Activated T-helper 1 cell treated with anti-CD3 and anti-CD28 coated beads, Interleukin-12 subunit alpha, Interleukin-12 subunit beta, Interleukin-2, Interleukin-4 antibody, amounts not matched to agents 30 ng/mL and 10 ng/mL and 1 ng/mL, durations not matched to agents 14 hours and 24 hours and 36 hours (primary cell): ENCODE data around the gene DNASE1L3. TPM values are rescaled to one million over a fixed set of nuclear protein-coding genes. Genes with fewer than 3 reads are reported as not detected.

Experiments used
- DNase-seq: peaks from one replicate; pipeline ENCODE4 v3.0.0; 2021; ENCODE audit warnings: low spot score
- H3K27ac Mint-ChIP-seq: one replicate; pipeline ENCODE4 v1.8.0; 2021; ENCODE audit warnings: mild to moderate bottlenecking, mixed read lengths
- H3K27me3 Mint-ChIP-seq: one replicate; pipeline ENCODE4 v1.8.0; 2022; ENCODE audit warnings: mild to moderate bottlenecking, moderate library complexity, mixed read lengths; ENCODE audit not compliant: insufficient read depth
- H3K36me3 Mint-ChIP-seq: one replicate; pipeline ENCODE4 v1.8.0; 2021; ENCODE audit warnings: low read depth, mixed read lengths
- H3K4me1 Mint-ChIP-seq: one replicate; pipeline ENCODE4 v1.8.0; 2021; ENCODE audit warnings: low read depth, mixed read lengths
- H3K4me3 Mint-ChIP-seq: one replicate; pipeline ENCODE4 v1.8.0; 2021; ENCODE audit warnings: mild to moderate bottlenecking, moderate library complexity, mixed read lengths
- H3K9me3 Mint-ChIP-seq: one replicate; pipeline ENCODE4 v1.8.0; 2021; ENCODE audit warnings: mixed read lengths
- intact Hi-C: fragments of 100-400 bp; cut with micrococcal nuclease; formaldehyde crosslinking; loops from one replicate; pipeline ENCODE4 v1.15.1; 2024
- total RNA-seq: library from RNA; stranded (reverse); gene quantifications from 2 replicates; pipeline ENCODE4 v1.2.3, GENCODE V29; 2022

The DNASE1L3 gene
- total RNA-seq, 1 donor from 2014 or later, result not detected

DNA sequence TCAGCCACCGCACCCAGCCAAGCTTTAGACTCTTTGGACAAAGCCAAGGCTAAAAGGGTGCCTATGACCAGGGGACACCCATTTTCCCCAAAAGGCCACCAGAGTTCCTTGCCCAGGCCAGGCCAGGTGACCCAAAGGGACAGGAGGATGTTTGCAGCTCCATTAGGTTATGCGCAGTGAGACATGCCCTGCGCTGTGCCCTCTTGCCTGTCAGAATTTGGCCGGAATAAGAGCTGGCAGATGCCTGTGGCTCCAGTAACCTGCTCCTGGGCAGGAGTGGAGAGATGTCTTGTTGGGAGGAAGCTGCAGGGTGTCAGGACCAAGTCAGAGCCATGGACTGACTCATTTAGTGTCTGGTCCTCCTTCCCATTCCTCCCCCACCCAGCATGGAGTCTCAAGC, 20.5 kb downstream of the DNASE1L3 start:
- H3K36me3 Mint-ChIP-seq, result no peaks in the 10 kb centered on the region
- intact Hi-C loops, result no loop called here
- H3K9me3 Mint-ChIP-seq, result no peaks in the 10 kb centered on the region
- no peaks in the 10 kb centered on the region for H3K4me1 Mint-ChIP-seq
- no peak for DNase-seq
- H3K27me3 Mint-ChIP-seq, result no peaks in the 10 kb centered on the region
- no peak overlapping the region for H3K27ac Mint-ChIP-seq
- H3K4me3 Mint-ChIP-seq, result no peak overlapping the region

DNA sequence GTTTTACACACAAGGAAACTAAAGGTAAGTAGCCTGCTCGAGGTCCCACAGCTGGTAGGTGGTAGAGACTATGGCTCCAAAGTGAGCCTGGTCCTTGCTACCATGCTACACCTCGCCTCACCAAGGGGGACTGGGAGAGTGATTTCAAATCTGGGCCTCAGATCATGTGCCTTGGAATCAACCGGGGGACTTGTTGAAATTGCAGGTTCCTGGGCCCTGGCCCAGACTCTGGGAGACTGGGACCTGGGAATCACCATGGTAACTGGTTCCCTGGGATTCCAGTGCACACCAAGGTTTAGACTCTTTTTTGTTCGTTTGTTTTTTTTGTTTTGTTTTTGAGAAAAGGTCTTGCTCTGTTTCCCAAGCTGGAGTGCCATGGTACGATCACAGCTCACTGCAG, 21.1 kb downstream of the DNASE1L3 start:
- H3K27ac Mint-ChIP-seq, result no peak overlapping the region

GRCh38 chr3:58188921-58189451, 21.8 kb downstream of the DNASE1L3 start:
- no peak overlapping the region for H3K27ac Mint-ChIP-seq
- intact Hi-C loops, result loop anchor here (5.0 kb wide), 1 partner anchor 48 kb away; the partner anchor contains the start of gene ABHD6
- H3K27me3 Mint-ChIP-seq, result no peaks in the 10 kb centered on the region

More for the DNA sequence above, 21.1 kb downstream of the DNASE1L3 start:
- intact Hi-C loops, result loop anchor here (5.0 kb wide), 1 partner anchor 48 kb away; the partner anchor contains the start of gene ABHD6
- DNase-seq, result no peak
- Mint-ChIP-seq H3K36me3 (no peaks in the 10 kb centered on the region), H3K4me3 (no peak overlapping the region), H3K4me1 (no peaks in the 10 kb centered on the region), H3K9me3 (no peaks in the 10 kb centered on the region), H3K27me3 (no peaks in the 10 kb centered on the region)

GRCh38 chr3:58188173-58188564, 22.6 kb downstream of the DNASE1L3 start:
- no peaks in the 10 kb centered on the region for H3K4me1 Mint-ChIP-seq
- no peaks in the 10 kb centered on the region for H3K27me3 Mint-ChIP-seq
- intact Hi-C loops, result loop anchor here (5.0 kb wide), 1 partner anchor 49 kb away; the partner anchor contains the start of gene ABHD6

More at GRCh38 chr3:58188921-58189451, 21.8 kb downstream of the DNASE1L3 start:
- Mint-ChIP-seq H3K4me3 (no peak overlapping the region), H3K9me3 (no peaks in the 10 kb centered on the region), H3K4me1 (no peaks in the 10 kb centered on the region), H3K36me3 (no peaks in the 10 kb centered on the region)
- no peak for DNase-seq

DNA sequence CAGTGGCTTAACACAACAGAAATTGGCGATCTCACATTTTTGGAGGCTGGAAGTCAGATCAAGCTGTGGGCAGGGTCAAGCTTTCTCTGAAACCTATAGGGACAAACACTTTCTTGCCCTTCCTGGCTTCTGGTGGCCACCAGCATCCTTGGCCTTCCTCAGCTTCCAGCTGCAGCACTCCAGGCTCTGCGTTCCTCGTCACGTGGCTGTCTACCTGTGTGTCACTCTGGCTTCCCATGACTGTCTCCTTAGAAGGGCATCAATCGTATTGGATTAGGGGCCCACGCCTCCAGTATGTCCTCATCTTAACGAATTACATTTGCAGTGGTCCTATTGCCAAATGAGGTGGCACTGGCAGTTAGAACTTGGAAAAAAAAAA, 25.8 kb downstream of the DNASE1L3 start:
- no peaks in the 10 kb centered on the region for H3K4me1 Mint-ChIP-seq
- intact Hi-C loops, result loop anchor here (5.0 kb wide), 1 partner anchor 52 kb away; the partner anchor contains the start of gene ABHD6
- no peak overlapping the region for H3K27ac Mint-ChIP-seq
- H3K27me3 Mint-ChIP-seq, result peaks cover 4% of the 10 kb centered on the region
- no peak for DNase-seq
- H3K9me3 Mint-ChIP-seq, result no peaks in the 10 kb centered on the region
- H3K36me3 Mint-ChIP-seq, result no peaks in the 10 kb centered on the region
- H3K4me3 Mint-ChIP-seq, result no peak overlapping the region

More at GRCh38 chr3:58188173-58188564, 22.6 kb downstream of the DNASE1L3 start:
- Mint-ChIP-seq H3K4me3 (no peak overlapping the region), H3K9me3 (no peaks in the 10 kb centered on the region), H3K36me3 (no peaks in the 10 kb centered on the region), H3K27ac (no peak overlapping the region)
- DNase-seq, result no peak

DNA sequence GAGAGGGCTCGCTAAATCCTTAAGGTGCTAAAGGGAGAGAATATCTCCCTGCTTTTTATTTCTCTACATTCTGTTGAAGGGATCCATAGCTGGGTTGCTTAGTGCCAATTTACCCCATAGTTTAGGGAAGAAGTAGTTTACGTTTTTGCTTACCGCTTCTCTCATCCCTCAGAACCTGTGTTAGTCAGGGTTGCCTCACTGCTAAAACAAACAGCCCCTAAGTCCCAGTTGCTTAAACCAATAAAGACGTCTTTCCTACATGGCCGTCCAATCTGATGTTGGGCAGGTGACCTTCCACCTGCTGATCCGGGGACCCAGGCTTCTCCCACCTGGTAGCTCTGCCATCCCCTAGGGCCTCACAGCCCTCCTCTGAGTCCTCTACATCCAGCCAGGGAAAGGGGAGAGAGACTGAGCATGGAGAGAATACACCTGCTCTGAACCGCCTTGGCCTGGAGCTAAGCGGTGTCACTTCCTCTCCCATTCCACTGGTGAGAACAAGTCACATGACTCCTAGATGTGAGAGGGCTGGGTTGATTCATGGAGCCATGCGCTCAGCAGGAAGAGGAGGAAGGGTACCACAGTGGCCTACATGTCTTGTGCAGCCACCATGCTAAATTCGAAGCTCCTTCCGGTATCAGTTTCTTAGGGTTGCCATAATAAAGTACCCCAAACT, 26.3 kb downstream of the DNASE1L3 start:
- Mint-ChIP-seq H3K4me3 (no peak overlapping the region), H3K36me3 (no peaks in the 10 kb centered on the region), H3K4me1 (no peaks in the 10 kb centered on the region), H3K9me3 (no peaks in the 10 kb centered on the region), H3K27me3 (peaks cover 4% of the 10 kb centered on the region), H3K27ac (no peak overlapping the region)
- DNase-seq, result no peak
- intact Hi-C loops, result no loop called here

GRCh38 chr3:58183891-58184290, 26.9 kb downstream of the DNASE1L3 start:
- Mint-ChIP-seq H3K4me1 (peaks cover 1% of the 10 kb centered on the region), H3K27me3 (peaks cover 4% of the 10 kb centered on the region), H3K4me3 (no peak overlapping the region), H3K9me3 (no peaks in the 10 kb centered on the region), H3K27ac (no peak overlapping the region), H3K36me3 (no peaks in the 10 kb centered on the region)
- intact Hi-C loops, result no loop called here
- DNase-seq, result no peak

DNA sequence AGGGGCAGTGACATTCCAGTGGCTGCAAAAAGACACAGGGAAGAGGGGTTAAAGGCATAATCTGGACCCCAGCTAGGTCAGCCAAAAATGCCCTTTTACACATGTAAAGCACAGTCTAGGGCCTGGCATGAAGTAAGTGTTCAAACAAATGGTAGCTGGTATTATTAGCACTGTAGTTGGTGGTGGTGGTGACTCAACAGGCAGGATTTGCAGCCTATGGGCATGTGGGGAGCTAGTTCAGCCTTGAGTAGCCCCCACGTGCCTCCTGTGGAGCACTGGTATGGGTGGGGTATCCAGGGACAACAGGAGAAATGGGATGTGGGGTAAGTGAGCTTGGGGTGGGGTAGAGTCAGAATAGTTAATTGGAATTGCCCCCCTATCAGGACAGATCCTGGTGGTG, 27.6 kb downstream of the DNASE1L3 start:
- H3K4me1 Mint-ChIP-seq, result peaks cover 8% of the 10 kb centered on the region
- no peak overlapping the region for H3K27ac Mint-ChIP-seq
- H3K9me3 Mint-ChIP-seq, result no peaks in the 10 kb centered on the region
- H3K27me3 Mint-ChIP-seq, result peaks cover 4% of the 10 kb centered on the region
- intact Hi-C loops, result no loop called here
- no peaks in the 10 kb centered on the region for H3K36me3 Mint-ChIP-seq
- DNase-seq, result no peak
- H3K4me3 Mint-ChIP-seq, result no peak overlapping the region

- Mint-ChIP-seq H3K27ac (no peak overlapping the region), H3K27me3 (peaks cover 4% of the 10 kb centered on the region), H3K36me3 (no peaks in the 10 kb centered on the region), H3K4me1 (peaks cover 12% of the 10 kb centered on the region), H3K4me3 (no peak overlapping the region), H3K9me3 (no peaks in the 10 kb centered on the region)
- DNase-seq, result no peak
- intact Hi-C loops, result no loop called here
Observed at GRCh38 chr3:58180940-58181587, 29.7 kb downstream of the DNASE1L3 start.

DNA sequence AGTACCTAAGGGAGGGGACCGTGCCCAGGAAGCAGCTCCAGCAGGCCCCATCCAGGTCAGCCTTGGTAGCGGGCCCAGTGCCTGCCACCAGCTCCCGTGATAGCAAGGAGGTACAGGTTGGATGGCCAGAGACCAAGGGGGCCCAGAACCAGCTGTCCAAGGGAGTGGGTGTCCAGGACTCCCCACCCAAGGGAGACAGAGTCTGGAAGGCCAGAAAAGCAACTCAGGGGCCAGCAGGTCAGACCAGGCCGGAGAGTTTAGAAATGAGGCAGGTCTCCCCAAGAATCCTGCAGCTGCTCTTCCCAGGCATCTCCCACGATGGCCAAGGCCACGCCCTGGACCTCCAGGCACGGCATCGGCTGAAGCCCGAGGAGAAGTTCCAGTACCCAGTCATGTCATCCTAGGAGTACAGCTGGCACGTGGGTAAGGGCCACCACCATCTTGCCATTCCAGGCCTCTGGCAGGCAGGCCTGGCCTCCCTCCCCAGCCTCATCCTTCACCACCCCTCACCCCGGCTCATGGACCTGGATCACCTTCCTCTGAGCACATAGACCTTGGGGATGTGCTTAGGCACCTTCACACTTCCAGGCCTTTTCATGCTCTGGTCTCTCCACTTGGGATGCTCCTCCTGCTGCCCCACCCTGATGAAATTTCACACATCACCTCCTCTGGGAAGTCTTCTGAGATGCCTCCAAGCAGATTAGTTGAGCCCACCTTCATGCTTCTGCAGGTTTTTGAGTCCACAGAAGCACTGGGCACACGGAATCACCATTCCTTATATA, 30.5 kb downstream of the DNASE1L3 start:
- Mint-ChIP-seq H3K27ac (no peak overlapping the region), H3K9me3 (no peaks in the 10 kb centered on the region), H3K4me3 (no peak overlapping the region), H3K36me3 (no peaks in the 10 kb centered on the region), H3K4me1 (peaks cover 12% of the 10 kb centered on the region), H3K27me3 (peaks cover 6% of the 10 kb centered on the region)
- intact Hi-C loops, result no loop called here
- DNase-seq, result no peak

- peaks cover 8% of the 10 kb centered on the region for H3K27me3 Mint-ChIP-seq
- H3K4me1 Mint-ChIP-seq, result peaks cover 12% of the 10 kb centered on the region
- intact Hi-C loops, result loop anchor here (2.0 to 5.0 kb wide), 2 partner anchors 37 to 62 kb away; no protein-coding TSS in a partner anchor
- H3K27ac Mint-ChIP-seq, result no peak overlapping the region
- no peaks in the 10 kb centered on the region for H3K36me3 Mint-ChIP-seq
- H3K9me3 Mint-ChIP-seq, result no peaks in the 10 kb centered on the region
- DNase-seq, result no peak
- no peak overlapping the region for H3K4me3 Mint-ChIP-seq
Observed at GRCh38 chr3:58179235-58180098, 31.3 kb downstream of the DNASE1L3 start.
